ENCODE data around the gene CAPN9.

CAPN9 gene

DNA sequence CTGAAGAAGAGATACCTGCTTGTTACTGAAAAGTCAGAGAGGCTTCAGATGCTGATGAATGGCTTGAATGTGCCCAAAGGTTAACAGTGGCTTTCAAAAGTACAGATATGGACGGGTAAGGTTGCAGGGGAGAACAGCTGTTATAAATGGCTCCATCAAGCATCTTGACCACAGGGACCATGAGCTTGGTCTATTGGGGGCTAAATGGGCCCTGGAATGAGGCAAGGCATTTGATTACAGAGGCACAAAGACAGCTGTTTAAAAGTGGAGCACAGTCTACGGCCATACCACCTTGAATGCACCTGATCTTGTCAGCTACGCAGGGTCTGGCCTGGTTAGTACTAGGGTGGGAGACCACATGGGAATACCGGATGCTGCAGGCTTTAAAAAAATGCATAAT, 72.8 kb downstream of the CAPN9 start:
- Histone ChIP-seq H3K9me3 (ENCODE audit: insufficient read depth, low read length) (no peaks in the 10 kb centered on the region), H3K27me3 (ENCODE audit: low read depth, low read length) (peaks cover 4% of the 10 kb centered on the region; the same call in 1 of the 2 replicates), H3K4me1 (ENCODE audit: low read length) (no peaks in the 10 kb centered on the region), H3K27ac (ENCODE audit: low read length) (no peak overlapping the region), H2AFZ (ENCODE audit: low read depth, low read length) (no peak overlapping the region), H4K20me1 (ENCODE audit: insufficient read depth, low read length) (no peaks in the 10 kb centered on the region), H3K4me3 (ENCODE audit: low read length) (no peak overlapping the region), H3K4me2 (ENCODE audit: low read length) (no peak overlapping the region), H3K79me2 (ENCODE audit: low read length) (no peaks in the 10 kb centered on the region), H3K36me3 (replicated peaks; ENCODE audit: low read depth, low read length) (no peaks in the 10 kb centered on the region), H3K9ac (ENCODE audit: low read length) (no peak overlapping the region)
- no peak for TF ChIP-seq EZH2phosphoT487 (IDR thresholded peaks at IDR 0.05; ENCODE audit: low read depth)
- TF ChIP-seq CTCF (IDR thresholded peaks at IDR 0.05; ENCODE audit: low read depth, low read length), result no peak

DNA sequence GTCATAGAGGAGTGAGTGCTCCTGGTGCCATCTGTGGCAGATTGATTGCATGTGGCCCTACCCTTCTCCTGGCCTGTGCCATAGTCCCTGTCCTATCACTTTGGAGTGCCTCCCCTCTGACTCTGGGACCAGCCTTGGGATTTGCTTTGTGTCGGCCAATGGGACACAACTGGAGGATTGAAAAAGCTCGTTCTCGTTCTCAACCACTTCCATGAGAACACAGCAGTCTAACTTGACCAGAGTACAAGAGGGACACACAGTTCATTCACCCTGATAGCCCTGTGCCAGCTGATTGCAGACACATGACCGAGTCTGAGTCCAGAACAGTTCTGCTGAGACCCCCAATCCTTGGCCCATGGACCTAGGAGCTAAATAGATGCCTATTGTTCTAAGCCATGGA, 73.4 kb downstream of the CAPN9 start:
- Histone ChIP-seq H3K36me3 (replicated peaks; ENCODE audit: low read depth, low read length) (no peaks in the 10 kb centered on the region), H3K79me2 (ENCODE audit: low read length) (no peaks in the 10 kb centered on the region), H3K4me3 (ENCODE audit: low read length) (no peak overlapping the region), H4K20me1 (ENCODE audit: insufficient read depth, low read length) (no peaks in the 10 kb centered on the region), H3K9ac (ENCODE audit: low read length) (no peak overlapping the region), H3K27ac (ENCODE audit: low read length) (no peak overlapping the region), H3K9me3 (ENCODE audit: insufficient read depth, low read length) (no peaks in the 10 kb centered on the region), H3K27me3 (ENCODE audit: low read depth, low read length) (peaks cover 4% of the 10 kb centered on the region; the same call in 1 of the 2 replicates), H3K4me2 (ENCODE audit: low read length) (no peak overlapping the region), H3K4me1 (ENCODE audit: low read length) (no peaks in the 10 kb centered on the region), H2AFZ (ENCODE audit: low read depth, low read length) (no peak overlapping the region)
- TF ChIP-seq EZH2phosphoT487 (IDR thresholded peaks at IDR 0.05; ENCODE audit: low read depth) (no peak), CTCF (IDR thresholded peaks at IDR 0.05; ENCODE audit: low read depth, low read length) (no peak)

DNA sequence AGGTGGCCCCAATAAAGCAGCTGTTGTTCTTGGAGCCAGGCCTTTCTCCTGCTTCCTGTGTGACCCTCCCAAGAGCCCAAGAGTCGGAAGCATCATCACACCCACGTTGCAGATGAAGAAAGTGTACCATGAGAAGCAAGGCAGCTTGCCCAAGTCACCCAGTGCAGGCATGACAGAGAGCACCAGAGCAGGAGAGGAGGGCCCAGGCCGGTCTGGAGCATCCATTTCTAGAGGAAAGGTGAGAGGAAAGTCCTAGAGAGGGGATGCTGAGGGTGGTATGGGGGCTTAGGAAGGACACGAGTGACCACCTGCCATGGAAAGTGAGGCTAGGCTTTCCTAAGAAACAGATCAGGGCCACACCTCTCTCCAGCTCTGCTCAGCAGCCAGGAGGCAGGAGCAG, 74.2 kb downstream of the CAPN9 start:
- Histone ChIP-seq H3K27ac (ENCODE audit: low read length) (no peak overlapping the region), H3K4me3 (ENCODE audit: low read length) (no peak overlapping the region), H2AFZ (ENCODE audit: low read depth, low read length) (no peak overlapping the region), H3K79me2 (ENCODE audit: low read length) (no peaks in the 10 kb centered on the region), H3K4me2 (ENCODE audit: low read length) (no peak overlapping the region), H3K36me3 (replicated peaks; ENCODE audit: low read depth, low read length) (no peaks in the 10 kb centered on the region), H4K20me1 (ENCODE audit: insufficient read depth, low read length) (no peaks in the 10 kb centered on the region), H3K9ac (ENCODE audit: low read length) (no peak overlapping the region), H3K9me3 (ENCODE audit: insufficient read depth, low read length) (no peaks in the 10 kb centered on the region), H3K4me1 (ENCODE audit: low read length) (no peaks in the 10 kb centered on the region), H3K27me3 (ENCODE audit: low read depth, low read length) (peaks cover 4% of the 10 kb centered on the region; the same call in 1 of the 2 replicates)
- TF ChIP-seq EZH2phosphoT487 (IDR thresholded peaks at IDR 0.05; ENCODE audit: low read depth) (no peak), CTCF (IDR thresholded peaks at IDR 0.05; ENCODE audit: low read depth, low read length) (no peak)

GRCh38 chr1:230822092-230822581, 74.9 kb downstream of the CAPN9 start:
- Histone ChIP-seq H3K27ac (ENCODE audit: low read length) (no peak overlapping the region), H3K4me1 (ENCODE audit: low read length) (no peaks in the 10 kb centered on the region), H3K4me3 (ENCODE audit: low read length) (no peak overlapping the region), H3K9me3 (ENCODE audit: insufficient read depth, low read length) (no peaks in the 10 kb centered on the region), H3K79me2 (ENCODE audit: low read length) (no peaks in the 10 kb centered on the region), H3K4me2 (ENCODE audit: low read length) (no peak overlapping the region), H2AFZ (ENCODE audit: low read depth, low read length) (no peak overlapping the region), H3K36me3 (replicated peaks; ENCODE audit: low read depth, low read length) (no peaks in the 10 kb centered on the region), H3K27me3 (ENCODE audit: low read depth, low read length) (no peaks in the 10 kb centered on the region), H3K9ac (ENCODE audit: low read length) (no peak overlapping the region), H4K20me1 (ENCODE audit: insufficient read depth, low read length) (no peaks in the 10 kb centered on the region)
- TF ChIP-seq EZH2phosphoT487 (IDR thresholded peaks at IDR 0.05; ENCODE audit: low read depth) (no peak), CTCF (IDR thresholded peaks at IDR 0.05; ENCODE audit: low read depth, low read length) (no peak)
